ENCODE results near the gene ADAMTS2.

The ADAMTS2 gene

DNA sequence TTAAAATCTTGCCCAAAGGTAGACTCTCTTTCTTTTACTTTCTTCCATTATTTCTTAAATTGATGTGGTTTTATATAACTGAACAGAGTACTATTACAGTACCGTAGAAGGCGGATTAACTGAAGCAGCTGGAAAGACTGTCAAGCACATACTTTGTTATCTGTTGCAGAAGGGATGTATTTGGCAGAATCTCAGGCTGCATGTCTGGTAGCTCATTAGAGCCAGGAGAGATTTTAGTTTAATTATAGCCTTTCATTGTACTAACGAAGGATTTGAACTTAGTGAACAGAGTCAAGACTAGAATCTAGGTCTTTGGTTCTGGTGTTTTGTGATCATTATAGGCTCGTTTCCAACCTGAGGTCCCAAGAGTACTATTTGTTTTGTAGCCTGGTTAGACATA lies 264.5 kb downstream of the ADAMTS2 start:
- no peak for DNase-seq (ENCODE audit: low read depth)

DNA sequence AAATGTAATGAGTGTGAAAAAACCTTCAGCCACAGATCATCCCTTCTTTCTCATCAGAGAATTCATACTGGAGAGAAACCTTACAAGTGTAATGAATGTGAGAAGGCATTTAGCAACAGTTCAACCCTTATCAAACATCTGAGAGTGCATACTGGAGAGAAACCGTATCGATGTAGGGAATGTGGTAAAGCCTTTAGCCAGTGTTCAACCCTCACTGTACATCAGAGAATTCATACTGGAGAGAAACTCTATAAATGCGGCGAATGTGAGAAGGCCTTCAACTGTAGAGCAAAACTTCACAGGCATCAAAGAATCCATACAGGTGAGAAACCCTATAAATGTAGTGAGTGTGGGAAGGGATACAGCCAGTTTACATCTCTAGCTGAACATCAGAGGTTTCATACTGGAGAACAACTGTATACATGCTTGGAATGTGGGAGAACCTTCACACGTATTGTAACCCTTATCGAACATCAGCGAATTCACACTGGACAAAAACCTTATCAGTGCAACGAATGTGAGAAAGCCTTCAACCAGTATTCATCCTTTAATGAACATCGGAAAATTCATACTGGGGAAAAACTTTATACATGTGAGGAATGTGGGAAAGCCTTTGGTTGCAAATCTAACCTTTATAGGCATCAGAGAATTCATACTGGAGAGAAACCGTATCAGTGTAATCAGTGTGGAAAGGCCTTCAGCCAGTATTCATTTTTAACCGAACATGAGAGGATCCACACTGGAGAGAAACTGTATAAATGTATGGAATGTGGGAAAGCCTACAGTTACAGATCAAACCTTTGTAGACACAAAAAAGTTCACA lies 265.9 kb downstream of the ADAMTS2 start:
- DNase-seq (ENCODE audit: low read depth), result no peak

DNA sequence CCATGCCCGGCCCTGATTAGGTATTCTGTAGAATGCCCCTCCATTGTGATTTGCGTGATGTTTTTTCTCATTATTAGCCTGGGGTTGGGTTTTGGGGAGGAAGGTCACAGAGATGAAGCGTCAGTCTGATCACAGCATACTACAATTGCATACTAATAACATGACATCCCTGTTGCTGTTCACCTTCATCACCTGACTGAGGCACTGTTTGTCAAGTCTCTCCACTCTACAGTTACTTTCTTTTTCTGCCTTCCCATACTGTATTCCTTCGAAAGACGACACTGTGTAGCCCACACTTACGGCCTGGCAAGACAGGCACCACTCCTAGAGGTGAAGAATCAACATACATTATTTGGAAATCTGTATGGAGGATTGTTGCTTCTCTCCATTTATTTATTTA lies 279.6 kb downstream of the ADAMTS2 start:
- DNase-seq (ENCODE audit: low read depth), result no peak

DNA sequence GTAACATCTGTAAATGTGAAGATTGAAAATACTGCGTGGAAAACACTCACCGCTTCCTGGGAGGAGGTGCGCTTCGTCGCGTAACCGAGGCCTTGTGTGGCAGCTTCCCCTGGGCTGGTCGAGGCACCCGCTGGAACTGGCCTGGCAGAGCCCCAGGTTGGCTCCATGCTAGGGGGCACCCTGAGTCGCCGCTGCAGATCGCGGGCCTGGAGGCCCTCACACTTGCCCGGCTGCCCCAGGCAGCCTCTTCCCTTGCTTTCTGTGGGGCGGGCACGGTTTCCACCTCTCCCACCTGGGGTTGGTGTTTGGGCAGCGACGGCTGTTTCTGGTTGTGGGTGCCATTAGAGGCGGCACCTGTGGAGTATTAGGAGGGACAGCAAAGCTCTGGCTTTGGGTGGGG lies 284.2 kb downstream of the ADAMTS2 start:
- no peak for DNase-seq (ENCODE audit: low read depth)

All from HS-5 (cell line).